ENCODE measurements around the gene ADAMTS18.

GRCh38 chr16:77307426-77308162, 127.2 kb downstream of the ADAMTS18 start:
- TF ChIP-seq CTCF (IDR thresholded peaks at IDR 0.05) (no peak), POLR2A (IDR thresholded peaks at IDR 0.05) (no peak), POLR2AphosphoS5 (IDR thresholded peaks at IDR 0.05) (no peak), EP300 (IDR thresholded peaks at IDR 0.05) (no peak)
